HG03354 (cell line): Measurements from ENCODE around the gene UGT2A2.

Experiments
- ATAC-seq: cut with Tn5 transposase; IDR thresholded peaks from one replicate; pipeline ENCODE4 v1.9.1; 2021; ENCODE audit warnings: mild to moderate bottlenecking; ENCODE audit not compliant: unreplicated experiment, poor library complexity, severe bottlenecking

UGT2A2 gene

GRCh38 chr4:69583543-69583942, 55.9 kb downstream of the UGT2A2 start:
- no peak for ATAC-seq

- ATAC-seq: no peak
Measured at GRCh38 chr4:69577245-69577644, 62.2 kb downstream of the UGT2A2 start.

GRCh38 chr4:69576251-69576877, 63.1 kb downstream of the UGT2A2 start:
- no peak for ATAC-seq

- ATAC-seq: no peak
Measured at GRCh38 chr4:69568787-69569186, 70.7 kb downstream of the UGT2A2 start.

GRCh38 chr4:69563424-69563823, 76.0 kb downstream of the UGT2A2 start:
- ATAC-seq: no peak

GRCh38 chr4:69549651-69550050, 89.8 kb downstream of the UGT2A2 start:
- no peak for ATAC-seq

GRCh38 chr4:69546134-69546765, 93.2 kb downstream of the UGT2A2 start:
- ATAC-seq: no peak
